GM12872 (cell line): Measurements from ENCODE around the gene CCNK.

ENCODE experiments used
- TF ChIP-seq, protein P1 (sequence below): IDR thresholded peaks from 3 replicates; pipeline ENCODE4 v1.5.1; 2011; ENCODE audit warnings: low read depth, mild to moderate bottlenecking, low read length, moderate library complexity; ENCODE audit not compliant: insufficient read depth

Gene CCNK

DNA sequence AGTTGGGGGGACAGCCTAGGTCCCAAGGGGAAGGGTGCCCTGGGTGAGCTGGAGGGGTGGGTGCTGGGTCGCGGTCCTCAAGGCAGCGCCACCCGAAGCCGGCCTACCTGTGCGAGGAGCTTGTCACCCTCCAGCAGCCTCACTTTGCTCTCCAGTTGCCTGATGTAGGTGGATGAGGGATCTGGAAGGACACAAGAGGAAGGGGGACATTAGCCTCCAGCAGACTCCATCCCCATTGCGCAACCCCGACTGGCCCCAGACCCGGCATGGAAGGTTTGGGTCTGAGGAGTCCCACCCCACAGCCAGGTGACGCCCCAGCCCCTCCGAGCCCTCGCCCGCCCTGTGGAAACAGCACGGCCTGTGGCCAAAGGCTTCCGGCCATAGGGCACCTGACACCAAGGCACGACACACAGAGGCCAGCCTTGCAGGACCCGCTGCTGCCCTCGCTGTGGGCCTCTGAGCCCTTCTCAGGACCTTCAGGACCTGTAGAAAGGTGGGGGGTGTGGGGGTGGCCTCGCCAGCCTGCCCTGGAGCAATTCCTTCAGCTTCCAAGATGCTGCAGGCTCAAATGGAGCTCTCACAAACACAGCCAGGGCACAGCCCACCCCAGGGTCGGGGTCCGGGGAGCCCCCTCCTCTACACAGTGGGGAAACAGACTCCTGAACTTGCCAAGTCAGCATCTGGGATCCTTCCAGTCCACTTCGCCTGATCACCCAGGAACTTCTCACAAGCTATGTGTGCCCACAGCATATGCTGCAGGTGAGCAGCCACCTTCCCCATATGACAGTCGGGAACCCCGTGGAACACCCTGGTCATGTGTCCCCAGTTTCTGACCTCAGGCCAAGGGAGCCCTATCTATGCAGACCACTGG is 54.9 kb downstream of the CCNK start:
- TF ChIP-seq, protein P1, sequence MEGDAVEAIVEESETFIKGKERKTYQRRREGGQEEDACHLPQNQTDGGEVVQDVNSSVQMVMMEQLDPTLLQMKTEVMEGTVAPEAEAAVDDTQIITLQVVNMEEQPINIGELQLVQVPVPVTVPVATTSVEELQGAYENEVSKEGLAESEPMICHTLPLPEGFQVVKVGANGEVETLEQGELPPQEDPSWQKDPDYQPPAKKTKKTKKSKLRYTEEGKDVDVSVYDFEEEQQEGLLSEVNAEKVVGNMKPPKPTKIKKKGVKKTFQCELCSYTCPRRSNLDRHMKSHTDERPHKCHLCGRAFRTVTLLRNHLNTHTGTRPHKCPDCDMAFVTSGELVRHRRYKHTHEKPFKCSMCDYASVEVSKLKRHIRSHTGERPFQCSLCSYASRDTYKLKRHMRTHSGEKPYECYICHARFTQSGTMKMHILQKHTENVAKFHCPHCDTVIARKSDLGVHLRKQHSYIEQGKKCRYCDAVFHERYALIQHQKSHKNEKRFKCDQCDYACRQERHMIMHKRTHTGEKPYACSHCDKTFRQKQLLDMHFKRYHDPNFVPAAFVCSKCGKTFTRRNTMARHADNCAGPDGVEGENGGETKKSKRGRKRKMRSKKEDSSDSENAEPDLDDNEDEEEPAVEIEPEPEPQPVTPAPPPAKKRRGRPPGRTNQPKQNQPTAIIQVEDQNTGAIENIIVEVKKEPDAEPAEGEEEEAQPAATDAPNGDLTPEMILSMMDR: no peak

DNA sequence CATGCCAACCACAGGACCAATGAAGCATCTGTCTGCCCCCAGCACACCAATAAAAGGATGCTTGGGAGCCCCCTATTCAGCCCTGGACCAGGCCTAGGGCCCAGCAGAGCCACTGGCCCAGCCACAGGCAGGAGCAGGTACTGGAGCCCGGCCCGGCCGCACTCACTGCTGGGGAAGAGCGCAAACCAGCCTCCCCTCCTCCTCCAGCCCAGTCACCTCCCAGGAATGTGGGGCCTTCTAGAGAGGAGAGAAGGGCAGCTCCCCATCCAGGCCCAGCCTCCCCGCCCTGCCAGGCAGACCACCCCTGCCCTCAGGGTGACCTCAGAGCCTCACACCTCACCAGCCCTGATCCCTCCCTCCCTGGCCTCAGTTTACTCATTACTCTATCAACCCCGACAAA is 56.2 kb downstream of the CCNK start:
- TF ChIP-seq, protein P1: no peak

DNA sequence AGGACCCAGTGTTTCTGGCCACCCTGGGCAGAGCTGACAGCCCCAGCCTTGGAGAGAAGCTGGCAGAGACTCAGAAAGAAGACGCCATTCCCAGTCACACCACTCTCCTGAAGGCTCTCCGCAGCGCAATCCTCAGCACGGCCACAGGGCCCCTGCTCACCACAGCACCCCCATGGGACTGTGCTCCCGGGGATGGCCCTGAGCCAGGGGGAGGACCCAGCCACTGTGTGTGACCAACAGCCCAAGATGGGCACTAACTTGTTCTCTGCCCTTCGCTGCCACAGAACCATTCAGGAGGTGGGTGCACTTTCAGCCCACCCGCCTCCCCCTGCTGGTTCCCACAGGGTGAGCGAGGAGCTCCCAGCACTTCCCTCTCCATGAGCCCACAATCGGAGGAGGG is 57.1 kb downstream of the CCNK start:
- TF ChIP-seq, protein P1: no peak

DNA sequence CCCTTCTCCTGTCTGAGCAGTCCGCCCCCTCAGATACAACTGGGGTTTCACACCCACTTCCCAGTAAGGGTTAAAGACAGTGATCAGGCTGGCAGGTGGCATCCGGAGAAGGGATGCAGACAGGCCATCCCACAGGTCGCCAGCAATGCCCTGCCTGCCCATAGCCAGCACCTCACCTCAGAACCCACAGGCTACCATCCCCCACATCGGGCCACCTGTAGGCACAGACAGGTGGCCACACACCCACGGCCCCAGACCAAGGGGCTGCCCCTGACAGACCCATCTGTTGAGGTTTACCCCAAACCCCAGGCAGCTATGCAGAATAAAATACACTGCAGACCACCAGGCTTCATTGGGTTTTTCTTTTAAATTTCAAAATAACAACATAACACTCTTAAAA is 57.5 kb downstream of the CCNK start:
- TF ChIP-seq, protein P1: no peak

DNA sequence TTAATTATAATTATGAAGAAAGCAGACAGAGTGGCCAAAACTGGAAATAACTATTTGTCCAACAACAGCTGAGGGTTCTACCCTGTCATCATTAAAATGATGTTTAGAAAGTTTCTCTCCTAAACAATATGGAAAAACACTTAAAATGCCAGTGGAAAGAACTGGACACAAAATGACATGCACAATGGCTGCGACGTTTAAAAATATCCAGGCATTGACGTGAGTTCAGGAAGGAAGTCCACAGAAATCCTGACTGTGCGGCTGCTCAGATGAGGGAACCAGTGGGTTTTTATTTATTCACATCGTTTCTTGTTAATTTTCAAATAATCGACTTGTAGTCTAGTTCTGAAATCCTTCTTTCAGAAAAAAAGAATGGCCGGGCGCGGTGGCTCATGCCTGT is 58.3 kb downstream of the CCNK start:
- TF ChIP-seq, protein P1: no peak

DNA sequence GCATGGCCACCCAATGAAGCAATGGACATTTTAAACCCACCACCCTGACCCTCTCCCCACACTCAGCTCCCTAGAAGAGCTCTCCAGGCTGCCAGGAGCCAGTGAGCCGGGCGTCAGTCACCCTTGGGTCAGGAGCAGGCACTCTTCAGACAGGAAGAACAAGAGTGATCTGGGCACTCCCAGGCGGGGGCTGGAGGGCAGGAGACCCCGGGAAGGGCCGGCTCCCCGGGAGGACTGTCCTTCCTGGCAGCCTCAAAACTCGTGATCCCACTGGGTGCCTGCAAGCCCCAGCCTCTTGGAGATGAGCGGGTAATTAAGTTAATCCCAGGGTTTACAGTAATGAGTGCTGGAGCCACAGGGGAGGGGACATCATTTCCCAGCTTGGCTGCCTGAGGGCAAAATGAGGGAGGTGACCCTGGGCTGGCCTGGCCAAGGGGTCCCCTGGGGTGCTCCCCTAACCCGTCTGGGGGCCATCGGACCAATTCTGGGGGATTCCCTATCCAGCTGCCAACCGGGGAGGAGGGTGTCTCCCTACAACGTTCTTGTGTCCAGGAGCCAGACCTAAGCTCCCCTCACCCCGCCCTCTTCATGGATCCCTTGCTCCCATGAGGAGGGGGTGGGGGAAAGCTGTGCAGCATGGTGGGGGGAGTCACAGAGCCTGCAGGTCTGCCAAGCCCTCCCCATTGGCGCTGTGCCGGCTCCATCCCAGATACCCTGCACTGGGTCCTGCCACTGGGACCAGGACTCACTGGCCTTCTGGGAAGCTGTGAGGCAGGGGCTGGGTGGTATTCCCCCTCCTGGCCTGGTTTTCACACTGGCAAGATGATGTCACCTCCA is 59.2 kb downstream of the CCNK start:
- TF ChIP-seq, protein P1: no peak

DNA sequence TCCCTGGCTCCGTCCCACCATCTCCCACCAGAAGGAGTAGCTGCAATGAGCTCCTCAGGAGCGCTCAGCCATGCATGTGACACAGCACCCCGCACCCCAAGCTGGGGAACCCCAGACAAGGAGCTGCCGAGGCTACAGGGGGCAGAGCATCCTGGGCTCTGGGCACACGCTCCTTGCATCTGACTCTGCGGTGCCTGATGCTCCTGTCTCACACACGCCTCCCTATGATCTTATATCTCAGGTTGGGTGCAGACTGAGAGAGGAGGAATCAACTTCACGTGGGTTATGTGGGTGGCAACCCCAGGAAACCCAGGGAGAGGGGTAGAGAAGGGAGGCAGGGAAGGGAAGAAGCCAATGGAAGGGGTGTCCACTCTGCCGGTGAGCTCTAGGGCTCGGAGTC is 60.0 kb downstream of the CCNK start:
- TF ChIP-seq, protein P1: no peak
